Colonic mucosa (tissue), 4 donors: ENCODE results near the gene DERA. TPM values are rescaled to one million over a fixed set of nuclear protein-coding genes. Genes with fewer than 3 reads are reported as not detected.

ENCODE experiments used
- DNase-seq: peaks from one replicate; pipeline ENCODE4 v3.0.0-alpha.2; 2020
- H3K27ac ChIP-seq: fragments of 200-600 bp; one replicate; pipeline ENCODE4 v1.8.0; 2021
- H3K27me3 ChIP-seq: fragments of 200-600 bp; one replicate; pipeline ENCODE4 v1.8.0; 2021
- H3K36me3 ChIP-seq: fragments of 200-600 bp; one replicate; pipeline ENCODE4 v1.8.0; 2021
- H3K4me1 ChIP-seq: fragments of 200-600 bp; one replicate; pipeline ENCODE4 v1.8.0; 2021; ENCODE audit warnings: mild to moderate bottlenecking
- H3K4me3 ChIP-seq: fragments of 200-600 bp; one replicate; pipeline ENCODE4 v1.8.0; 2021
- H3K9ac ChIP-seq, 2 donors: one replicate each; pipeline ENCODE4 v1.7.0; 2013; ENCODE audit warnings: control low read depth in 2 of 2, low read depth in 2 of 2, low read length in 2 of 2
- H3K9me3 ChIP-seq: fragments of 200-600 bp; one replicate; pipeline ENCODE4 v1.8.0; 2021
- CTCF ChIP-seq: fragments of 200-600 bp; IDR thresholded peaks from one replicate; pipeline ENCODE4 v1.8.0; 2022; ENCODE audit warnings: antibody characterized with exemption, mild to moderate bottlenecking
- intact Hi-C: fragments of 100-400 bp; cut with DNase I; formaldehyde crosslinking; loops from one replicate; pipeline ENCODE4 v1.14.1; 2022
- total RNA-seq, 2 donors: library from RNA; stranded (reverse); fragmentation: NEBNext Ultra II Directional in 1 of 2; extraction: Animal tissue kit (Norgen Biotek cat#: 25700) in 1 of 2; gene quantifications; one replicate each; pipeline ENCODE4 v1.2.1, GENCODE V29; 2021
- donor health status: healthy.
- donor health status: DM: no; HTN: no; CAD: no.
- donor health status: DM: no; HTN: no; CAD: no.

Gene DERA
- total RNA-seq, 2 donors from 2014 or later = 44.0 to 61.2 TPM

- H3K4me3 ChIP-seq = no peak overlapping the region
- TF ChIP-seq CTCF = no peak
- H3K4me1 ChIP-seq = no peaks in the 10 kb centered on the region
- no peak overlapping the region for H3K9ac ChIP-seq
- H3K36me3 ChIP-seq = no peaks in the 10 kb centered on the region
- H3K27me3 ChIP-seq = no peaks in the 10 kb centered on the region
- H3K27ac ChIP-seq = no peak overlapping the region
- DNase-seq = no peak
- no peaks in the 10 kb centered on the region for H3K9me3 ChIP-seq
- intact Hi-C loops = no loop called here
These were observed 13.8 kb downstream of the DERA start for GRCh38 chr12:15924956-15925355.

- H3K9me3 ChIP-seq = no peaks in the 10 kb centered on the region
- no peaks in the 10 kb centered on the region for H3K36me3 ChIP-seq
- no peaks in the 10 kb centered on the region for H3K27me3 ChIP-seq
- no peak for DNase-seq
- intact Hi-C loops = no loop called here
- no peaks in the 10 kb centered on the region for H3K4me1 ChIP-seq
- no peak overlapping the region for H3K27ac ChIP-seq
- no peak overlapping the region for H3K9ac ChIP-seq
- TF ChIP-seq CTCF = no peak
- H3K4me3 ChIP-seq = no peak overlapping the region
These were observed 17.2 kb downstream of the DERA start for GRCh38 chr12:15928346-15928745.

- TF ChIP-seq CTCF = no peak
- Histone ChIP-seq H3K36me3 (no peaks in the 10 kb centered on the region), H3K27me3 (no peaks in the 10 kb centered on the region), H3K27ac (no peak overlapping the region), H3K9me3 (no peaks in the 10 kb centered on the region), H3K4me3 (no peak overlapping the region), H3K9ac (no peak overlapping the region), H3K4me1 (no peaks in the 10 kb centered on the region)
- intact Hi-C loops = no loop called here
- no peak for DNase-seq
These were observed 17.9 kb downstream of the DERA start for GRCh38 chr12:15928870-15929571.

GRCh38 chr12:15931590-15932053 is 20.5 kb downstream of the DERA start:
- no peak overlapping the region for H3K4me3 ChIP-seq
- H3K9me3 ChIP-seq = no peaks in the 10 kb centered on the region
- H3K27ac ChIP-seq = no peak overlapping the region
- no peaks in the 10 kb centered on the region for H3K27me3 ChIP-seq
- intact Hi-C loops = no loop called here
- no peak overlapping the region for H3K9ac ChIP-seq
- H3K4me1 ChIP-seq = no peaks in the 10 kb centered on the region
- DNase-seq = no peak
- H3K36me3 ChIP-seq = no peaks in the 10 kb centered on the region
- no peak for TF ChIP-seq CTCF

- H3K9me3 ChIP-seq = no peaks in the 10 kb centered on the region
- no peaks in the 10 kb centered on the region for H3K4me1 ChIP-seq
- no peak overlapping the region for H3K27ac ChIP-seq
- intact Hi-C loops = no loop called here
- TF ChIP-seq CTCF = no peak
- no peaks in the 10 kb centered on the region for H3K27me3 ChIP-seq
- no peaks in the 10 kb centered on the region for H3K36me3 ChIP-seq
- DNase-seq = no peak
- H3K9ac ChIP-seq = no peak overlapping the region
- H3K4me3 ChIP-seq = no peak overlapping the region
These were observed 21.2 kb downstream of the DERA start for GRCh38 chr12:15932327-15932726.
